HG03097 (cell line): ENCODE measurements around the gene EDA2R.

ENCODE experiments used
- ATAC-seq: cut with Tn5 transposase; IDR thresholded peaks from one replicate; pipeline ENCODE4 v1.9.1; 2021; ENCODE audit not compliant: unreplicated experiment, low FRiP score

EDA2R gene

DNA sequence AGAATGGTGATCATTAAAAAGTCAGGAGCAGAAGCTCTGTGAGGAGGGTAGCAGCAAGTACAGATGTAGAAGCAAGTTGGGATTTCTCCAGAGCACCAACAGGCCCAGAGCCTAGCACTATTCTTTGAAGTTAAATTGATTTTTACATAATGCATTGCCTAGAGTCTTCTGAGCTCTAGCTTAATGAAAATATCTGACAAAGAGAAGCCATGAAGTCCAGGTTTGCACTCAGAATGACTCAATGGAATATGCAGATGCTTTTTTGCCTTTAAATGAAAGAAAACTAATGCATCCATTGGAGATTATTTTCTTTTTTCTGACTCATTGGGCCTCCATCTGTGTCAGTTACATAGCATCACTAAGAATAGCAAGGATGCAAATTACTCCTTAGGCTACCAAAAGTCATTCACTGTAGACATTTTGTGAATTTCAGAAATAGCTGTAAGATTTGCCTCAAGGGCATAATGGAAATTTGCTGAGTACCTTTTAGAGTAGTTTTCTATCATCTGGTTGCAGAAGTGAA, 91.0 kb downstream of the EDA2R start:
- ATAC-seq: no peak
